OCI-LY1 (cell line): ENCODE measurements around the gene MT1A.

Experiments used
- H2AFZ ChIP-seq: fragments of 200-600 bp; sonication (generic), shearing (Covaris generic); 2 replicates; pipeline ENCODE4 v1.6.0; 2014; ENCODE audit warnings: antibody characterized with exemption, mild to moderate bottlenecking, low read length
- H3F3A ChIP-seq: fragments of 200-600 bp; sonication (generic), shearing (Covaris generic); 2 replicates; pipeline ENCODE4 v1.6.0; 2014; ENCODE audit warnings: mild to moderate bottlenecking, antibody characterized with exemption, low read length, moderate library complexity; ENCODE audit not compliant: insufficient read depth
- H3K27ac ChIP-seq: fragments of 200-600 bp; sonication (generic); 2 replicates; pipeline ENCODE4 v1.5.1; 2014; ENCODE audit warnings: low read length, mixed run types, mild to moderate bottlenecking, low read depth; ENCODE audit not compliant: poor library complexity, severe bottlenecking
- H3K27me3 ChIP-seq: fragments of 200-600 bp; sonication (generic); 2 replicates; pipeline ENCODE4 v1.6.0; 2014; ENCODE audit warnings: antibody characterized with exemption, mild to moderate bottlenecking, low read length, moderate library complexity; ENCODE audit not compliant: insufficient read depth
- H3K36me3 ChIP-seq: fragments of 200-600 bp; sonication (generic); 2 replicates; pipeline ENCODE4 v1.6.1; 2014; ENCODE audit warnings: mild to moderate bottlenecking, antibody characterized with exemption, low read length, moderate library complexity, mixed read lengths; ENCODE audit not compliant: insufficient read depth
- H3K4me1 ChIP-seq: fragments of 200-600 bp; sonication (generic); 2 replicates; pipeline ENCODE4 v1.5.1; 2014; ENCODE audit warnings: mild to moderate bottlenecking, low read length, moderate library complexity; ENCODE audit not compliant: insufficient read depth, severe bottlenecking
- H3K4me2 ChIP-seq: fragments of 200-600 bp; sonication (generic), shearing (Covaris generic); 2 replicates; pipeline ENCODE4 v1.6.1; 2014; ENCODE audit warnings: low read length
- H3K4me3 ChIP-seq: fragments of 200-600 bp; sonication (generic); 2 replicates; pipeline ENCODE4 v1.5.1; 2014; ENCODE audit warnings: low read length, low read depth, mild to moderate bottlenecking, mixed read lengths; ENCODE audit not compliant: poor library complexity, severe bottlenecking
- H3K79me2 ChIP-seq: fragments of 200-600 bp; shearing (Covaris generic); 2 replicates; pipeline ENCODE4 v1.6.1; 2016; ENCODE audit warnings: mixed run types, low read length, mixed read lengths; ENCODE audit not compliant: insufficient read depth
- H3K9ac ChIP-seq: fragments of 200-600 bp; sonication (generic), shearing (Covaris generic); 2 replicates; pipeline ENCODE4 v1.6.1; 2014; ENCODE audit warnings: mild to moderate bottlenecking, low read length, mixed read lengths
- H3K9me2 ChIP-seq: fragments of 200-600 bp; sonication (generic), shearing (Covaris generic); 2 replicates; pipeline ENCODE4 v1.6.1; 2014; ENCODE audit warnings: low read depth, mild to moderate bottlenecking, low read length, mixed read lengths
- H3K9me3 ChIP-seq: fragments of 200-600 bp; shearing (Covaris generic); 2 replicates; pipeline ENCODE4 v1.6.1; 2014; ENCODE audit warnings: low read length, mixed read lengths
- H4K20me1 ChIP-seq: fragments of 200-600 bp; sonication (generic), shearing (Covaris generic); 2 replicates; pipeline ENCODE4 v1.6.0; 2016; ENCODE audit warnings: mild to moderate bottlenecking, low read length; ENCODE audit not compliant: insufficient read depth
- CTCF ChIP-seq: fragments of 200-600 bp; sonication (generic), shearing (Covaris generic); IDR thresholded peaks from 2 replicates; pipeline ENCODE4 v1.5.1; 2017; ENCODE audit warnings: mild to moderate bottlenecking, antibody characterized with exemption, low read length, moderate library complexity, mixed read lengths
- EZH2 ChIP-seq: fragments of 200-600 bp; sonication (generic), shearing (Covaris generic); IDR thresholded peaks from 2 replicates; pipeline ENCODE4 v1.8.0; 2017; ENCODE audit warnings: borderline replicate concordance, mixed run types, mild to moderate bottlenecking, antibody characterized with exemption, low read length, moderate library complexity, mixed read lengths

The MT1A gene

GRCh38 chr16:56591377-56592060 is 46.9 kb upstream of the MT1A start:
- no peak for TF ChIP-seq CTCF
- no peak for TF ChIP-seq EZH2
- Histone ChIP-seq H3K27ac (no peak overlapping the region), H3K9me2 (no peaks in the 10 kb centered on the region), H3K9ac (no peak overlapping the region), H2AFZ (no peak overlapping the region), H3K4me3 (no peak overlapping the region), H3F3A (no peaks in the 10 kb centered on the region), H3K79me2 (no peaks in the 10 kb centered on the region), H3K27me3 (no peaks in the 10 kb centered on the region), H4K20me1 (no peaks in the 10 kb centered on the region), H3K9me3 (no peaks in the 10 kb centered on the region), H3K4me1 (peaks cover 5% of the 10 kb centered on the region), H3K36me3 (no peaks in the 10 kb centered on the region), H3K4me2 (no peak overlapping the region)

- Histone ChIP-seq H3F3A (no peaks in the 10 kb centered on the region), H3K4me2 (no peak overlapping the region), H3K27me3 (no peaks in the 10 kb centered on the region), H3K9ac (no peak overlapping the region), H4K20me1 (no peaks in the 10 kb centered on the region), H3K4me3 (no peak overlapping the region), H2AFZ (no peak overlapping the region), H3K79me2 (no peaks in the 10 kb centered on the region), H3K9me3 (no peaks in the 10 kb centered on the region), H3K4me1 (peaks cover 5% of the 10 kb centered on the region), H3K9me2 (no peaks in the 10 kb centered on the region), H3K36me3 (no peaks in the 10 kb centered on the region), H3K27ac (no peak overlapping the region)
- no peak for TF ChIP-seq CTCF
- no peak for TF ChIP-seq EZH2
Measured at GRCh38 chr16:56593573-56594291, 44.7 kb upstream of the MT1A start.

GRCh38 chr16:56594292-56594619 is 44.2 kb upstream of the MT1A start:
- Histone ChIP-seq H3K4me1 (peaks cover 5% of the 10 kb centered on the region), H3F3A (no peaks in the 10 kb centered on the region), H3K4me2 (no peak overlapping the region), H4K20me1 (no peaks in the 10 kb centered on the region), H2AFZ (no peak overlapping the region), H3K27ac (no peak overlapping the region), H3K36me3 (no peaks in the 10 kb centered on the region), H3K9ac (no peak overlapping the region), H3K9me3 (no peaks in the 10 kb centered on the region), H3K9me2 (no peaks in the 10 kb centered on the region), H3K4me3 (no peak overlapping the region), H3K27me3 (no peaks in the 10 kb centered on the region), H3K79me2 (no peaks in the 10 kb centered on the region)
- TF ChIP-seq EZH2 (no peak), CTCF (no peak)
